Adipose tissue (tissue), 3 donors: ENCODE measurements around the gene P2RX6. TPM values are rescaled to one million over a fixed set of nuclear protein-coding genes. Genes with fewer than 3 reads are reported as not detected.

Source experiments
- polyA plus RNA-seq, 3 donors: library from polyadenylated mRNA; stranded (reverse); fragments of 200-250 nt; gene quantifications; one replicate each; pipeline ENCODE4 v1.2.3, GENCODE V29; 2013
- donor health status: healthy with polysubstance abuse.
- donor health status: Bipolar disorder and iron deficiency.
- donor health status: healthy.

Gene P2RX6
- polyA plus RNA-seq, 3 donors, result 0.16 to 0.79 (median 0.17) TPM

Other genes starting within 250 kb of the P2RX6 start
- gene SERPIND1, start 241.1 kb upstream of the P2RX6 start, polyA plus RNA-seq, result 1 to 10 TPM in 1 of 3 donors, under 1 TPM in 2; 0.09 to 3.5 (median 0.24) TPM
- 10 to 100 TPM; 18.4 to 34.6 (median 33.5) TPM for gene PI4KA, start 156.4 kb upstream of the P2RX6 start, polyA plus RNA-seq
- gene SNAP29, start 156.2 kb upstream of the P2RX6 start, polyA plus RNA-seq, result 10 to 100 TPM in 2 of 3 donors, 1 to 10 TPM in 1; 9.5 to 18.4 (median 13.4) TPM
- gene CRKL, start 97.8 kb upstream of the P2RX6 start, polyA plus RNA-seq, result 10 to 100 TPM; 10.7 to 19.8 (median 16.2) TPM
- gene AIFM3, start 47.9 kb upstream of the P2RX6 start, polyA plus RNA-seq, result under 1 TPM; 0.68 to 0.87 (median 0.79) TPM
- gene LZTR1, start 32.9 kb upstream of the P2RX6 start, polyA plus RNA-seq, result 10 to 100 TPM; 19.9 to 38.3 (median 37.0) TPM
- 10 to 100 TPM; 19.4 to 25.4 (median 24.4) TPM for gene THAP7, start 13.0 kb upstream of the P2RX6 start, polyA plus RNA-seq
- gene SLC7A4, start 17.4 kb downstream of the P2RX6 start, polyA plus RNA-seq, result under 1 TPM; 0.25 to 0.49 (median 0.34) TPM
- not detected for gene LRRC74B, start 30.8 kb downstream of the P2RX6 start, polyA plus RNA-seq